Suprapubic skin (tissue), 4 donors: Measurements from ENCODE around the gene SLC6A11.

Source experiments
- EP300 ChIP-seq: sonication (generic); formaldehyde crosslinking; IDR thresholded peaks from one replicate; pipeline ENCODE4 v1.6.1; 2017; ENCODE audit warnings: antibody characterized with exemption
- POLR2A ChIP-seq, 2 donors: fragments of 450-650 bp; IDR thresholded peaks; one replicate each; pipeline ENCODE4 v1.6.1; 2017; ENCODE audit warnings: antibody characterized with exemption in 2 of 2, mild to moderate bottlenecking in 2 of 2, moderate library complexity in 2 of 2
- POLR2AphosphoS5 ChIP-seq, 3 donors: sonication (generic); formaldehyde crosslinking; IDR thresholded peaks; one replicate each; pipeline ENCODE4 v1.6.1; 2017; ENCODE audit warnings: antibody characterized with exemption in 3 of 3
- TF ChIP-seq, protein P1 (sequence below), 2 donors: fragments of 200-600 bp in 1 of 2; fragments of 450-650 bp in 1 of 2; sonication (generic) in 1 of 2; IDR thresholded peaks; one replicate each; pipeline ENCODE4 v1.5.1; 2016 to 2019; ENCODE audit warnings: antibody characterized with exemption in 2 of 2, mild to moderate bottlenecking in 1 of 2, moderate library complexity in 1 of 2

GRCh38 chr3:10806006-10806405, 10.0 kb upstream of the SLC6A11 start:
- TF ChIP-seq, protein P1, sequence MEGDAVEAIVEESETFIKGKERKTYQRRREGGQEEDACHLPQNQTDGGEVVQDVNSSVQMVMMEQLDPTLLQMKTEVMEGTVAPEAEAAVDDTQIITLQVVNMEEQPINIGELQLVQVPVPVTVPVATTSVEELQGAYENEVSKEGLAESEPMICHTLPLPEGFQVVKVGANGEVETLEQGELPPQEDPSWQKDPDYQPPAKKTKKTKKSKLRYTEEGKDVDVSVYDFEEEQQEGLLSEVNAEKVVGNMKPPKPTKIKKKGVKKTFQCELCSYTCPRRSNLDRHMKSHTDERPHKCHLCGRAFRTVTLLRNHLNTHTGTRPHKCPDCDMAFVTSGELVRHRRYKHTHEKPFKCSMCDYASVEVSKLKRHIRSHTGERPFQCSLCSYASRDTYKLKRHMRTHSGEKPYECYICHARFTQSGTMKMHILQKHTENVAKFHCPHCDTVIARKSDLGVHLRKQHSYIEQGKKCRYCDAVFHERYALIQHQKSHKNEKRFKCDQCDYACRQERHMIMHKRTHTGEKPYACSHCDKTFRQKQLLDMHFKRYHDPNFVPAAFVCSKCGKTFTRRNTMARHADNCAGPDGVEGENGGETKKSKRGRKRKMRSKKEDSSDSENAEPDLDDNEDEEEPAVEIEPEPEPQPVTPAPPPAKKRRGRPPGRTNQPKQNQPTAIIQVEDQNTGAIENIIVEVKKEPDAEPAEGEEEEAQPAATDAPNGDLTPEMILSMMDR (IDR thresholded peaks at IDR 0.05): no peak
- no peak for TF ChIP-seq EP300
- TF ChIP-seq POLR2AphosphoS5 (IDR thresholded peaks at IDR 0.05): no peak
- TF ChIP-seq POLR2A (IDR thresholded peaks at IDR 0.05): no peak
